Cardiac ventricle fibroblast (primary cell): ENCODE measurements around the gene OR52R1. TPM values are rescaled to one million over a fixed set of nuclear protein-coding genes. Genes with fewer than 3 reads are reported as not detected.

ENCODE experiments used
- total RNA-seq: library from RNA; depleted of rRNA; stranded (reverse); fragments of >200 nt; gene quantifications from 2 replicates; pipeline ENCODE4 v1.2.3, GENCODE V29; 2015

OR52R1 gene
- not detected in 2 replicates for total RNA-seq

GRCh38 chr11:4804280-4804679 lies at the start of gene OR52R1:
Gene OR52R1, minus strand, starts transcription at chr11:4804380. Its CDS starts 0 bp downstream, at chr11:4804380.

GRCh38 chr11:4848908-4849532 lies 44.8 kb upstream of the OR52R1 start, which contains the start of gene OR51S1:
Gene OR51S1, minus strand, starts transcription at chr11:4849208. Its CDS starts 0 bp downstream, at chr11:4849208.

GRCh38 chr11:4821021-4821420 lies 16.8 kb upstream of the OR52R1 start, which contains the start of gene OR51F2:
Gene OR51F2, plus strand, starts transcription at chr11:4821321. Its CDS starts 101 bp downstream, at chr11:4821422.

GRCh38 chr11:4769838-4770237 lies 34.3 kb downstream of the OR52R1 start, which contains the start of gene OR51F1:
Gene OR51F1, minus strand, starts transcription at chr11:4769938. Its CDS starts 0 bp downstream, at chr11:4769938.

Other genes with a start within 250 kb of the OR52R1 start
- not detected in 2 replicates for gene OR52I2, start 222.6 kb downstream of the OR52R1 start, total RNA-seq
- gene OR52I1, start 210.3 kb downstream of the OR52R1 start, total RNA-seq: not detected in 2 replicates
- 11.2 and 12.8 TPM in 2 replicates for gene TRIM68, start 196.1 kb downstream of the OR52R1 start, total RNA-seq
- gene OR51D1, start 166.9 kb downstream of the OR52R1 start, total RNA-seq: not detected in 2 replicates
- gene OR51E1, start 160.4 kb downstream of the OR52R1 start, total RNA-seq: not detected in 2 replicates
- gene OR51E2, start 106.5 kb downstream of the OR52R1 start, total RNA-seq: not detected in 2 replicates
- gene MMP26, start 99.6 kb downstream of the OR52R1 start, total RNA-seq: not detected in 2 replicates
- gene OR51F1, start 34.4 kb downstream of the OR52R1 start, total RNA-seq: not detected in 2 replicates
- gene OR51F2, start 16.9 kb upstream of the OR52R1 start, total RNA-seq: not detected in 2 replicates
- not detected in 2 replicates for gene OR51S1, start 44.8 kb upstream of the OR52R1 start, total RNA-seq
- gene OR51T1, start 77.5 kb upstream of the OR52R1 start, total RNA-seq: not detected in 2 replicates
- not detected in 2 replicates for gene OR51A7, start 99.4 kb upstream of the OR52R1 start, total RNA-seq
- gene OR51G2, start 115.0 kb upstream of the OR52R1 start, total RNA-seq: not detected in 2 replicates
- not detected in 2 replicates for gene OR51G1, start 120.0 kb upstream of the OR52R1 start, total RNA-seq
- not detected in 2 replicates for gene OR51A4, start 143.2 kb upstream of the OR52R1 start, total RNA-seq
- gene OR51A2, start 151.3 kb upstream of the OR52R1 start, total RNA-seq: not detected in 2 replicates
- gene OR51L1, start 190.5 kb upstream of the OR52R1 start, total RNA-seq: not detected in 2 replicates
- not detected in 2 replicates for gene OR52J3, start 242.1 kb upstream of the OR52R1 start, total RNA-seq